Tibial nerve (tissue), 4 donors: Measurements from ENCODE around the gene PITPNM1. TPM values are rescaled to one million over a fixed set of nuclear protein-coding genes. Genes with fewer than 3 reads are reported as not detected.

Experiments used
- DNase-seq, 2 donors: peaks; one replicate each; pipeline ENCODE4 v3.0.0-alpha.2; 2019; ENCODE audit warnings: low spot score in 2 of 2
- H3K27ac ChIP-seq, 4 donors: fragments of 200-600 bp; sonication (generic) in 3 of 4; one replicate each; pipeline ENCODE4 v1.5.1; 2017 to 2019; ENCODE audit warnings: mild to moderate bottlenecking in 1 of 4
- H3K27me3 ChIP-seq, 2 donors: fragments of 200-600 bp; sonication (generic) in 1 of 2; one replicate each; pipeline versions ENCODE4 v1.5.1 to v1.6.0; 2017 to 2019
- H3K36me3 ChIP-seq, 3 donors: fragments of 200-600 bp; sonication (generic); one replicate each; pipeline ENCODE4 v1.5.1; 2018 to 2019
- H3K4me1 ChIP-seq, 4 donors: fragments of 200-600 bp; sonication (generic) in 3 of 4; one replicate each; pipeline ENCODE4 v1.5.1; 2017 to 2019
- H3K4me3 ChIP-seq, 4 donors: fragments of 200-600 bp; sonication (generic) in 3 of 4; one replicate each; pipeline ENCODE4 v1.5.1; 2017 to 2019; ENCODE audit warnings: mild to moderate bottlenecking in 1 of 4, moderate library complexity in 1 of 4
- H3K9me3 ChIP-seq, 4 donors: fragments of 200-600 bp; sonication (generic) in 3 of 4; one replicate each; pipeline ENCODE4 v1.5.1; 2017 to 2019
- CTCF ChIP-seq, 5 experiments: fragments of 200-600 bp in 3 of 5; fragments of 450-650 bp in 2 of 5; sonication (generic) in 3 of 5; IDR thresholded peaks; one replicate each; pipeline ENCODE4 v1.5.1; 2016 to 2019; ENCODE audit warnings: antibody characterized with exemption in 5 of 5, mild to moderate bottlenecking in 3 of 5, moderate library complexity in 2 of 5
- EP300 ChIP-seq, 2 donors: sonication (generic); formaldehyde crosslinking; IDR thresholded peaks; one replicate each; pipeline ENCODE4 v1.6.1; 2017; ENCODE audit warnings: antibody characterized with exemption in 2 of 2, mild to moderate bottlenecking in 1 of 2
- POLR2A ChIP-seq, 2 donors: fragments of 450-650 bp; IDR thresholded peaks; one replicate each; pipeline ENCODE4 v1.6.1; 2017; ENCODE audit warnings: antibody characterized with exemption in 2 of 2, mild to moderate bottlenecking in 2 of 2, moderate library complexity in 2 of 2
- WGBS, 2 donors: methylation state at CpG; one replicate each; pipeline ENCODE4 v1.1.5; 2018; 5-methylcytosine and 5-hydroxymethylcytosine counted together
- total RNA-seq, 4 donors: library from RNA; depleted of rRNA; stranded (reverse); fragments of >200 nt; gene quantifications; one replicate each; pipeline ENCODE4 v1.1.0, GENCODE V29; 2016

The PITPNM1 gene
- total RNA-seq, 4 donors from 2014 or later: 22.8 to 69.6 (median 38.6) TPM

GRCh38 chr11:67544616-67545242 is 39.6 kb upstream of the PITPNM1 start:
- WGBS, 2 donors: 44 to 48% methylated on average over 10 of the region's 10 CpGs
- H3K36me3 ChIP-seq: no peaks in the 10 kb centered on the region
- peak overlapping the region in 2 of 4 donors; percentile 52 to 70 for H3K27ac ChIP-seq
- TF ChIP-seq EP300 (IDR thresholded peaks at IDR 0.05): no peak
- TF ChIP-seq CTCF (IDR thresholded peaks at IDR 0.05): no peak
- no peak for TF ChIP-seq POLR2A (IDR thresholded peaks at IDR 0.05)
- H3K27me3 ChIP-seq: no peaks in the 10 kb centered on the region
- DNase-seq: no peak
- H3K4me1 ChIP-seq: peaks cover 0 to 10% (median 3%) of the 10 kb centered on the region in 4 donors
- H3K9me3 ChIP-seq: no peaks in the 10 kb centered on the region
- no peak overlapping the region for H3K4me3 ChIP-seq

GRCh38 chr11:67543585-67543984 is 38.4 kb upstream of the PITPNM1 start:
- Histone ChIP-seq H3K27ac (peak overlapping the region in 1 of 4 donors; percentile 46), H3K36me3 (no peaks in the 10 kb centered on the region), H3K4me3 (no peak overlapping the region), H3K27me3 (no peaks in the 10 kb centered on the region), H3K9me3 (no peaks in the 10 kb centered on the region), H3K4me1 (peaks cover 0 to 10% (median 3%) of the 10 kb centered on the region in 4 donors)
- no peak for DNase-seq
- TF ChIP-seq CTCF (IDR thresholded peaks at IDR 0.05) (no peak), POLR2A (IDR thresholded peaks at IDR 0.05) (no peak), EP300 (IDR thresholded peaks at IDR 0.05) (no peak)
- 49 to 55% methylated on average over 2 of the region's 2 CpGs for WGBS, 2 donors

GRCh38 chr11:67542971-67543370 is 37.8 kb upstream of the PITPNM1 start:
- H3K4me1 ChIP-seq: peaks cover 0 to 10% (median 3%) of the 10 kb centered on the region in 4 donors
- TF ChIP-seq EP300 (IDR thresholded peaks at IDR 0.05) (no peak), CTCF (IDR thresholded peaks at IDR 0.05) (no peak)
- H3K36me3 ChIP-seq: no peaks in the 10 kb centered on the region
- 51 to 60% methylated on average over 6 to 7 of the region's 7 CpGs for WGBS, 2 donors
- H3K4me3 ChIP-seq: no peak overlapping the region
- DNase-seq: no peak
- no peaks in the 10 kb centered on the region for H3K27me3 ChIP-seq
- H3K9me3 ChIP-seq: no peaks in the 10 kb centered on the region
- H3K27ac ChIP-seq: peak overlapping the region in 1 of 4 donors; percentile 27

- 61 to 69% methylated on average over 3 of the region's 3 CpGs for WGBS, 2 donors
- no peaks in the 10 kb centered on the region for H3K9me3 ChIP-seq
- H3K36me3 ChIP-seq: no peaks in the 10 kb centered on the region
- TF ChIP-seq EP300 (IDR thresholded peaks at IDR 0.05) (no peak), CTCF (IDR thresholded peaks at IDR 0.05) (no peak), POLR2A (IDR thresholded peaks at IDR 0.05) (no peak)
- no peak overlapping the region for H3K4me3 ChIP-seq
- H3K27me3 ChIP-seq: no peaks in the 10 kb centered on the region
- no peak for DNase-seq
- no peak overlapping the region for H3K27ac ChIP-seq
- H3K4me1 ChIP-seq: peaks cover 0 to 10% (median 3%) of the 10 kb centered on the region in 4 donors
These were observed 37.0 kb upstream of the PITPNM1 start for GRCh38 chr11:67542169-67542568.

- H3K9me3 ChIP-seq: no peaks in the 10 kb centered on the region
- H3K4me3 ChIP-seq: no peak overlapping the region
- no peak overlapping the region for H3K27ac ChIP-seq
- DNase-seq: no peak
- TF ChIP-seq POLR2A (IDR thresholded peaks at IDR 0.05): no peak
- no peak for TF ChIP-seq CTCF (IDR thresholded peaks at IDR 0.05)
- no peak for TF ChIP-seq EP300 (IDR thresholded peaks at IDR 0.05)
- H3K4me1 ChIP-seq: peaks cover 0 to 10% (median 3%) of the 10 kb centered on the region in 4 donors
- 85 to 88% methylated on average over 6 of the region's 6 CpGs for WGBS, 2 donors
- no peaks in the 10 kb centered on the region for H3K27me3 ChIP-seq
- H3K36me3 ChIP-seq: no peaks in the 10 kb centered on the region
These were observed 36.0 kb upstream of the PITPNM1 start for GRCh38 chr11:67541198-67541597.
